HG02943 (cell line): Measurements from ENCODE around the gene ASTL.
"Not testable (repeated sequence)": the region's sequence is repeated elsewhere in the genome, so short reads cannot be mapped to it uniquely, and the experiment has no call there.

Experiments
- ATAC-seq: cut with Tn5 transposase; IDR thresholded peaks from one replicate; pipeline ENCODE4 v1.9.1; 2021; ENCODE audit warnings: mild to moderate bottlenecking, low read depth, moderate library complexity; ENCODE audit not compliant: unreplicated experiment

Gene ASTL

GRCh38 chr2:96160366-96160765 is 22.1 kb upstream of the ASTL start:
- ATAC-seq: not testable (repeated sequence)

GRCh38 chr2:96159084-96159830 is 21.0 kb upstream of the ASTL start:
- ATAC-seq: no peak

- ATAC-seq: no peak
Observed at GRCh38 chr2:96158554-96158940, 20.2 kb upstream of the ASTL start.

- ATAC-seq: no peak
Observed at GRCh38 chr2:96157649-96158553, 19.6 kb upstream of the ASTL start.

GRCh38 chr2:96156926-96157648 is 18.8 kb upstream of the ASTL start:
- no peak for ATAC-seq

- no peak for ATAC-seq
Observed at GRCh38 chr2:96156011-96156820, 17.9 kb upstream of the ASTL start.

GRCh38 chr2:96154506-96155380 is 16.4 kb upstream of the ASTL start:
- ATAC-seq: no peak

GRCh38 chr2:96153991-96154431 is 15.7 kb upstream of the ASTL start:
- ATAC-seq: no peak

- no peak for ATAC-seq
Observed at GRCh38 chr2:96153291-96153713, 15.0 kb upstream of the ASTL start.

- no peak for ATAC-seq
Observed at GRCh38 chr2:96152304-96153161, 14.2 kb upstream of the ASTL start.

- ATAC-seq: no peak
Observed at GRCh38 chr2:96151595-96152303, 13.4 kb upstream of the ASTL start.

GRCh38 chr2:96150791-96151594 is 12.7 kb upstream of the ASTL start:
- ATAC-seq: no peak

GRCh38 chr2:96150007-96150640 is 11.8 kb upstream of the ASTL start:
- ATAC-seq: no peak

- peak; percentile 39 for ATAC-seq
Observed at GRCh38 chr2:96148410-96149217, 10.3 kb upstream of the ASTL start.

- no peak for ATAC-seq
Observed at GRCh38 chr2:96147593-96148201, 9.4 kb upstream of the ASTL start.
